ENCODE data around the gene HOXD3. TPM values are rescaled to one million over a fixed set of nuclear protein-coding genes. Genes with fewer than 3 reads are reported as not detected.

Gene HOXD3
- total RNA-seq, 1 donor = 21.6 TPM

DNA sequence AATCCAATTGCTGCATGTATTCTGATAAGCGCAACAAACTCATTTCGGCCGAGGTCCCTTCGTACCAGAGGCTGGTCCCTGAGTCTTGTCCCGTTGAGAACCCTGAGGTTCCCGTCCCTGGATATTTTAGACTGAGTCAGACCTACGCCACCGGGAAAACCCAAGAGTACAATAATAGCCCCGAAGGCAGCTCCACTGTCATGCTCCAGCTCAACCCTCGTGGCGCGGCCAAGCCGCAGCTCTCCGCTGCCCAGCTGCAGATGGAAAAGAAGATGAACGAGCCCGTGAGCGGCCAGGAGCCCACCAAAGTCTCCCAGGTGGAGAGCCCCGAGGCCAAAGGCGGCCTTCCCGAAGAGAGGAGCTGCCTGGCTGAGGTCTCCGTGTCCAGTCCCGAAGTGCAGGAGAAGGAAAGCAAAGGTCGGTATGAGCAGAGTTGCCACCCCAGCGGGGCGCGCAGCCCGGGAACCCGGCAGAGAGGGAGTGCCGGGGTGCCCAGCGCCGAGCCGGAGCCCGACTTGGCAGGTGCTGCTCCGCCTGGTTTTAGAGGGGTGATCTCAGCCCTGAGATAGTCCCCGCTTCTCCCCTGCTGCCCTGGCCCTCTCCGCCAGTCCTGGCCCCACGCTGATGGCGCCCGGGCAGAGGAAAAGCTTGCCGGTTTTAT lies 39.8 kb upstream of the HOXD3 start:
- DNase-seq (ENCODE audit: low read depth) = peak; percentile 25
- TF ChIP-seq, protein P1, sequence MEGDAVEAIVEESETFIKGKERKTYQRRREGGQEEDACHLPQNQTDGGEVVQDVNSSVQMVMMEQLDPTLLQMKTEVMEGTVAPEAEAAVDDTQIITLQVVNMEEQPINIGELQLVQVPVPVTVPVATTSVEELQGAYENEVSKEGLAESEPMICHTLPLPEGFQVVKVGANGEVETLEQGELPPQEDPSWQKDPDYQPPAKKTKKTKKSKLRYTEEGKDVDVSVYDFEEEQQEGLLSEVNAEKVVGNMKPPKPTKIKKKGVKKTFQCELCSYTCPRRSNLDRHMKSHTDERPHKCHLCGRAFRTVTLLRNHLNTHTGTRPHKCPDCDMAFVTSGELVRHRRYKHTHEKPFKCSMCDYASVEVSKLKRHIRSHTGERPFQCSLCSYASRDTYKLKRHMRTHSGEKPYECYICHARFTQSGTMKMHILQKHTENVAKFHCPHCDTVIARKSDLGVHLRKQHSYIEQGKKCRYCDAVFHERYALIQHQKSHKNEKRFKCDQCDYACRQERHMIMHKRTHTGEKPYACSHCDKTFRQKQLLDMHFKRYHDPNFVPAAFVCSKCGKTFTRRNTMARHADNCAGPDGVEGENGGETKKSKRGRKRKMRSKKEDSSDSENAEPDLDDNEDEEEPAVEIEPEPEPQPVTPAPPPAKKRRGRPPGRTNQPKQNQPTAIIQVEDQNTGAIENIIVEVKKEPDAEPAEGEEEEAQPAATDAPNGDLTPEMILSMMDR (IDR thresholded peaks at IDR 0.05; ENCODE audit: insufficient read depth, low read depth, low read length) = no peak
- peak overlapping the region; percentile 58 for H3K4me3 ChIP-seq (ENCODE audit: low read depth, low read length)

DNA sequence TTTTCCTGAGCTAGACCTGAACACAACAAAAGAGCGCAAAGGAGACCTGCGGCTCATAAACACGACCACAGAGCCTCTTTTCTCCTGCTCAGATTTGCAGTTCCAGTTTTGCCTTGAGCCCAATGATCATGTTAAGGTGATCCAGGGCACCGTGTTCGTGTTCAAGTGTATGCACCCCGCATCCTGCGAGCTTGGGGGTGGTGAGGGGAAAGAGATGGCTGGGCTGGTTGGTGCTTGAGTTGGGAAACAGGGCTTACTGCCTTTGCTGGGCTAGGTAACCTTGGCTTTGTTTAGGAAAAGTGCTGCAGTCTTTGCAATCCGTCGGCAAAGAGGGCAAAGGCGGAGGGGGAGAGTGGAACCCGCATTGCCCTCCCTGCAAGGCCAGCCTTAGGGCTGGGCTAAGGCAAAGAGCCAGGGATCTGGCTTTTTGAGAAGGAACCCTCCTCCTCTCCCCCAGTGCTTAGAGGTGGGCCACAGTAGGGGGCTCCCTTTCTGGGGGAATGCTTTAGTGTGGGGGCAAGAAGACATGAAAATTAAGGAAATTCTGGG lies 39.2 kb upstream of the HOXD3 start:
- no peak for DNase-seq (ENCODE audit: low read depth)
- TF ChIP-seq, protein P1 (IDR thresholded peaks at IDR 0.05; ENCODE audit: insufficient read depth, low read depth, low read length) = no peak

DNA sequence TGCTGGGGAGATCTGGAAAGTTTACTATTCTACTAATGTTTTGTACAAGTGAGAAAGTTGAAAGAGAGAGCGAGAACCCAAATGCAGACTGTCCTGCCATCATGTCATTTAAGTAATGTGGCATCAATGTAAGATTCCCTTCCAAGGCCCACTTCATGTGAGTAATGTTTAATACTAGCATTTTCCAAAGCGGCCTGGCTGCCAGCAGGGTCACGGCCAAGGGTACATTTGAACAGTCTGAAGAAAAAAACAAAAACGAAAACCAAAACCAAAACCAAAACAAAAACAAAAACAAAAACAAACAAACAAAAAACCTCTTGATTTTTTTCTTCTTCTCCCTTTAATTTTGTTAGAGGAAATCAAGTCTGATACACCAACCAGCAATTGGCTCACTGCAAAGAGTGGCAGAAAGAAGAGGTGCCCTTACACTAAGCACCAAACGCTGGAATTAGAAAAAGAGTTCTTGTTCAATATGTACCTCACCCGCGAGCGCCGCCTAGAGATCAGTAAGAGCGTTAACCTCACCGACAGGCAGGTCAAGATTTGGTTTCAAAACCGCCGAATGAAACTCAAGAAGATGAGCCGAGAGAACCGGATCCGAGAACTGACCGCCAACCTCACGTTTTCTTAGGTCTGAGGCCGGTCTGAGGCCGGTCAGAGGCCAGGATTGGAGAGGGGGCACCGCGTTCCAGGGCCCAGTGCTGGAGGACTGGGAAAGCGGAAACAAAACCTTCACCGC lies 38.3 kb upstream of the HOXD3 start:
- peak overlapping the region; percentile 58 for H3K4me3 ChIP-seq (ENCODE audit: low read depth, low read length)
- DNase-seq (ENCODE audit: low read depth) = peak; percentile 88
- TF ChIP-seq, protein P1 (IDR thresholded peaks at IDR 0.05; ENCODE audit: insufficient read depth, low read depth, low read length) = peak; percentile 64

More for the DNA sequence above, 39.2 kb upstream of the HOXD3 start:
- H3K4me3 ChIP-seq (ENCODE audit: low read depth, low read length) = peak overlapping the region; percentile 58

DNA sequence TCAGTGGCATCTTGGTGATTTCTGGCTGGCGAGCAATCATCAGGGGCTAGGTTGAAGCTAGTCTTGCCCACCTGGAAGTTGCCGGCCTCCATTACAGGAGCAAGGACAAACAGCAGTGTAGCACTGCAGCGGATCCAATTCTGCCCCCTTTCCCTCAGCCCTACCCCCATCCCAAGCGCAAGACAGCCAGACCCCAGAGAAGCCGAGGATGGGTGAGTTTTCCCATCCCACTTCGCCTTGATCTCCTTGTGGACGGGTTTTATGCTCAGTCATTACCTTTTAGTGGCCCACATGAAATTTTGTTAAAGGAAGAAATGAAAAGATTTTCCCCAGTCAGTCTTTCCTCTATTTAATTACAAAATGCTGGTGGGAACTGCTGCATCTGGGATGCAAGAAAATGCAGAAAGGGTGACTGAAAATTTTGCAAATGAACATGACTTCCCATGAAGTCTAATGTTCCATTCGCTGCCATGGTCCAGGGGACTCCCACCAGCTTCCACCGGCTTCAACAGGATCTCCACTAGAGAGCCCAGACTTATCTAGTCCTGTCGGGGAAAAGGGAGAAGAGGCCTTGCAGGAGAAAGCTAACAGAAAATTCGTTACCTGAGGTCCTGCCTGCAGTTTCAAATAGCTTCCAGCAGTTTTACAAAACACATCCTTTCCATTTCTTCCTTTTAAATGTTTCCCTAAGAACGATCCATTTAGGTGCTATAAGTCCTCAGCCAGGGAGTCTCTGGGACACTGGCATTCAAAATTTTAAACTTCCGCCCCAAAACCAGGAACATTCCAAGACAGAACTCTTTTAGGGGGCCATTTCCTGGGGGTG lies 36.5 kb upstream of the HOXD3 start:
- TF ChIP-seq, protein P1 (IDR thresholded peaks at IDR 0.05; ENCODE audit: insufficient read depth, low read depth, low read length) = peak; percentile 12
- DNase-seq (ENCODE audit: low read depth) = peak; percentile 57

DNA sequence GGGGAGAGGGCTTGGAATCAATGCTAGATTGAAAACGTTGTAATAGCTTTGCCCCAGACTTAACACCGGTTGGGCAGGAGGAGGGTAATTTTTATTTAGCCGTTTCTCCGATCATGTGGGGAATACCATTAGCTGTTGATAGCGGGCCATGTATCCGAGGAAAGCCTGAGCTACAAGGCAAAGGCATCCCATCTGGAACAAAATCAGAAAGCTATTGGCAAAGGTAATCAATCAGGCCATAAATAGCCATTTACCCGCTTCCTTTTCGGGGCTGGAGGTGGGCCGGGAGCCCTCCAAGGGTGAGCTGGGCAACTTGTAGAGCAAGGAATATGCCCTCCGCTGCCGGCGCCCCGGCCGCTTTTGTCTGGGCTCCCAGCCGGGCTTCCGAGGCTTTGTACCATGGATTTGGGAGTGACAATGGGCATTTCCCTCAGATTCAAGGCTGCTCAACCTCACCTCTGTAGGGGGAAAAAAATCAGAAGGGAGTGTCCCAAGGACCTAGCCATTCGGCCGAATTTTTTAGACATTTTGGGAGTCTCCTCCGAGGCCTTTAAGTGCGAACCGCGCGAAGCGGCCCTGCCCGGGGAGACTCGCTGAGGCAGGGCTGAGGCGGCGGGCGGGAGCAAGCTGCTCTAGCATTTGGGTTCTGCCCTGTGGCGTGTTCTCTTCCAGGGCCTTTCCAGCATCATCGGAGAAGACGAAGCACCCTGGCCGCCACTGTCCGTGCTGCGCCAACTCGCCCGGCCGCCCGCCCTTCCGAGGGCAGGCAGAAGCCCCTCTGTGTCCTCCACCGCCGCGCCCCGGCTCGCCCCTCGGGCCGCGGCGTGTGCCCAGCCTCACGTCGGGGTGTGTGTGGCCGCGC lies 35.7 kb upstream of the HOXD3 start:
- peak; percentile 37 for DNase-seq (ENCODE audit: low read depth)
- H3K4me3 ChIP-seq (ENCODE audit: low read depth, low read length) = peak overlapping the region; percentile 24
- TF ChIP-seq, protein P1 (IDR thresholded peaks at IDR 0.05; ENCODE audit: insufficient read depth, low read depth, low read length) = no peak

More for the DNA sequence above, 36.5 kb upstream of the HOXD3 start:
- H3K4me3 ChIP-seq (ENCODE audit: low read depth, low read length) = peak overlapping the region; percentile 22

Measured in fibroblast of villous mesenchyme (primary cell).